HuH-7 (cell line): ENCODE results near the gene CXADR.
"Not testable (repeated sequence)": the region's sequence is repeated elsewhere in the genome, so short reads cannot be mapped to it uniquely, and the experiment has no call there.

ENCODE experiments used
- DNase-seq: peaks from one replicate; pipeline ENCODE4 v3.0.0; 2011; ENCODE audit warnings: low spot score

The CXADR gene

GRCh38 chr21:17512253-17513213, at the start of gene CXADR:
TSS of gene CXADR (plus strand) at chr21:17513043. CDS start at chr21:17513130, 87 bp downstream.
- peak; percentile 84 for DNase-seq

- no peak for DNase-seq
Measured at GRCh38 chr21:17466166-17466565, 46.7 kb upstream of the CXADR start.

- no peak for DNase-seq
Measured at GRCh38 chr21:17467392-17467791, 45.5 kb upstream of the CXADR start.

DNA sequence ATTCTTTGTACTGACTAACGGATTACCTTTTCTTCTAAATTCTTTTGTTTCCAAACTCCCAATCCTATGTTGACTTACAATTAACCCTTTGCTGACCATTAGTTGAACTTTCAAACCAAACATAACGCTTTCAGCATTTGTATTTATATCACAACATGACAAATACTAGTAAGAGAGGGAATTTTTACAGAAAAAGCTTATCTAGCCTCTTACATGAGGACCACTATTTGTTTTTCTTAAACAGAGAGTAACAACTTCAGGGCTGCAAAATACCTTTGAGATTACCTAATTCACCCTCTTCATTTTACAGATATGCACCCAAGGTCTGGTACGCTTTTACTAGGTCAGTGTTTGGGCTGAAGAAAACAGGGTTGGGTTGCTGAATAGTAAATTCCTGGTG, 45.0 kb upstream of the CXADR start:
- DNase-seq: no peak

DNA sequence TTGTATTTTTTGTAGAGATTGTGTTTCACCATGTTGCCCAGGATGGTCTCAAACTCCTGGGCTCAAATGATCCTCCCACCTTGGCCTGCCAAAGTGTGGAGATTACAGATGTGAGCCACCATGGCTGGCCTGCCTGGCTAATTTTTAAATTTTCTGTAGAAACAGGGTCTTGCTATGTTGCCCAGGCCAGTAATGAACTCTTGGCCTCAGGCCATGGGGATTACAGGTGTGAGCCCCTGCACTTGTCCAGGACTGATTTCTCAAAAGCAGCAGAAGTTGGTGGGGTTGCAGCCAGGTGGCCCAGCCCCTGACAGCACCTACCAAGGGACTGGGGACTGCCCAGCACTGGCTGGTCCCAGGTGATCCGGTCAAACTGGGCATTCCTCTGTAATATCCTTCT, 44.1 kb upstream of the CXADR start:
- no peak for DNase-seq

DNA sequence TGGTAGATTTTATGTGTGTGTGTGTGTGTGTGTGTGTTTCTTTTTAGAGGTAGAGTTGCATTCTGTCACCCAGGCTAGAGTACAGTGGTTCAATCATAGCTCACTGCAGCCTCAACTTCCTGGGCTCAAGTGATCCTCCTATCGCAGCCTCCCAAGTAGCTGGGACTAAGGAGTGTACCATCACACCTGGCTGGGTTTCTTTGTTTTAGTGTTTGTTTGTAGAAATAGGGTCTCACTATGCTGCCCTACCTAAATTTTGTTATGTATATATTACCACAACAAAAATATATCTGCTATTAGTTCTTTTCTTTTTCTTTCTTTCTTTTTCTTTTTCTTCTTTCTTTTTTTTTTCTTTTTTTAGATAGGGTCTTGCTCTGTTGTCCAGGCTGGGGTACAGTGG, 43.1 kb upstream of the CXADR start:
- DNase-seq: no peak

DNA sequence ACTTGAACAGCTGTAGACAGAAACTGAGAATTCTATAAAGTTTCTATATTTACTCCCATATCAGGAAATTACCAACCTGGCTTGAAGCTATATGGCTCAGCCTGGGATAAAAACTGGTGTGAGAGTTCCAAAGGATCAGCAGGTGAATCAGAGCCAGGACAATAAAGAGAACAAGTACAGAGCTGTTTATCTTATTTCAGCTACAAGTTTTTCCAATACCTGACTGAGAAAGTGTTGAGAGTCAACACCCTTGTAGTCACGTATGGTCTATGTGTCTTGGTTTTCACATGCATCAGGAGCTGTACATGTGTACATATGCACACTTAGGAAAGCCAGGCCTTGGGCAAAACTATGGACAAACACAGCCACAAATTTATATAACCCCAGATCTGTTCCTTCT, 40.7 kb upstream of the CXADR start:
- no peak for DNase-seq

GRCh38 chr21:17472592-17473271, 40.1 kb upstream of the CXADR start:
- peak; percentile 33 for DNase-seq

DNA sequence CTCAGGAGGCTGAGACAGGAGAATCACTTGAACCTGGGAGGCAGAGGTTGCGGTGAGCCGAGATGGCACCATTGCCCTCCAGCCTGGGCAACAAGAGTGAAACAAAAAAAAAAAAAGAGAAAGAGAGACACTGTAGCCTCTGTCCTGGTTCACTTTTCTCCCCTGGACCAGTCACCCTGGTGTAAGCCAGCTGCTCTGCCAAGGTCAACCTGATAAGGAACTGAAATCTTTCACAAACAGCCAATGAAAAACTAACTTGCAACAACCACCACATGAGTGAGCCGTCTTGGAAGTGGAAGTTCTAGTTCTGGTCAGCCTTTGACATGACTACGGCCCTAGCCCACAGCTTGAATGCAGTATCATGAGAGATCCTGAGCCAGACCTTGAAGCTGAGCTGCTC, 36.8 kb upstream of the CXADR start:
- no peak for DNase-seq

DNA sequence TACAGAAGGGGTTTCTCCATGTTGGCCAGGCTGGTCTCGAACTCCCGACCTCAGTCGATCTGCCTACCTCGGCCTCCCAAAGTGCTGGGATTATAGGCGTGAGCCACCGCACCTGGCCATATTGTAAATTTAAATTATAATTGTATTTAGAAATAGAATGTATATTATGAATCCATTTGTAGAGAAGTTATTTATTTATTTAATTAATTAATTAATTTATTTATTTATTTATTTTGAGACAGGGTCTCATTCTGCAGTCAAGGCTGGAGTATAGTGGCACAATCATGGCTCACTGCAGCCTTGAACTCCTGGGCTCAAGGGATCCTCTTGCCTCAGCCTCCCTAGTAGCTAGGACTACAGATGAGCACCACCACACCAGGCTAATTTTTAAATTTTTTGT, 34.7 kb upstream of the CXADR start:
- not testable (repeated sequence) for DNase-seq

GRCh38 chr21:17479606-17480005, 33.2 kb upstream of the CXADR start:
- DNase-seq: no peak

GRCh38 chr21:17482928-17483327, 29.9 kb upstream of the CXADR start:
- no peak for DNase-seq

DNA sequence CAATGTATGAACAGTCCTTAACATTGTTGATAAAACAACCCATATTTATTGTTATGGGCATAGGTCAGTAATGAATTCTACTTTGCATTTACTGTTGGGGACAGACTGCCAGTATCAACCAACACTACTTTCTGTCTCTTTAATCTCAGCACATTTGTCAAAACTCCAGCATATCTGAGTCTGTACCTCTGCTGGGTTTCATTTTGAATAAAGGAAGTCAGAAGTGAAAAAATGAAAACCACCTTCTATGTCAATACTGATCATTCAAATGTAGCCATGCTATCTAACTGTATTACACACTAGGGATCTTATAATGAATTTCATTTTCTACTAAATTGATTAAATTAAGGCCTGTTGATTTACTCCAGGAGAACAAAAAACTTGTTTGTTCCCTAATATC, 24.2 kb upstream of the CXADR start:
- DNase-seq: no peak

DNA sequence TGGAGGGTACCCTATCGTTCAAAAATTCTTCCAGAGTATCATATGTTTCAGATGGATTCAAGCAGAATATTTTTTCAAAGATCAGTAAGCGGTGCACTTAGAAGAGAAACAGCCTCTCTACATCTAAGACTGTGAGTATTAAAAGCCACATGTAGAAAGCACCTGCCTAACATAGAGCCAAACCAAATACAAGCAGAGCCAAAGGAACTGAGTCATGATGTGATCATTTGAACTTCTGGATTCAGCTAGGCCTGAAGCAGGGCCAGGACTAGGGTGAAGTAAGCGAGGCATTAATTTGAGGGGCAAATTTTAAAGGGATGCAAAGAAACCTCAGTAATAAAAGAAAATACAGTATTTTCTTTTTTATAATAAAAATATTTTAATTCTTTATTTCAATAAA, 23.3 kb upstream of the CXADR start:
- DNase-seq: not testable (repeated sequence)

DNA sequence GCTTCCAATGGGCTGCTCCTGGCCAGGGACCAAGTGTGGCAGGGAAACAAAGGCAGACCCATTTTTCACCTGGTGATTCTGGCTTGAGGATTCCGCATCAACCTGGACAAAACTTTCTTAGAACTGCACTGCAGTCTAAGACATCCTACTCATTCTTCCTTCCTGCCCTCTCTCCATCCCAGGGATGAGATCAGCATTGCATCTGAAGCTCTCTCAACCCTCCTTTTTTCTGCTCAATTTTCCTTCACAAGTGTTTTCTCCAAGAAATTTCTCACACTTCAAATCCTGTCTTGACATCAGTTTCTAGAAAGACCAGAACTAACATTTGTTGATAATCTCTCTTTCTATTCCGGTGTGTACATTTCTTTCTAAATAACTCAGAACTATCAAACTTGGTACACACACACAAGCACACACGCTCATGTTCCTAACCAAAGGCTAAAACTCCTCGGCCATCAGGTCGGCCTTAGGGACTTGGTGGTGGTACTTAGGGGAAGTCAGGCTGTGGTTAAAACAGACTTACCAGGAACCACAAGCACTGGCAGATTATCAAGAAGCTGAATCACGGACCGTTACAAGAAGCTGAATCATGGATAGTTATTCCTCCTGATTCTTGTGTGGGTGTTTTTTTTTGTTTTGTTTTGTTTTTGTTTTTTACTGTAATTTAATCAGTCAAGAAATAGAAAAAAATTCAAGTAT, 21.0 kb upstream of the CXADR start:
- no peak for DNase-seq

GRCh38 chr21:17492415-17493168, 20.3 kb upstream of the CXADR start:
- DNase-seq: no peak

DNA sequence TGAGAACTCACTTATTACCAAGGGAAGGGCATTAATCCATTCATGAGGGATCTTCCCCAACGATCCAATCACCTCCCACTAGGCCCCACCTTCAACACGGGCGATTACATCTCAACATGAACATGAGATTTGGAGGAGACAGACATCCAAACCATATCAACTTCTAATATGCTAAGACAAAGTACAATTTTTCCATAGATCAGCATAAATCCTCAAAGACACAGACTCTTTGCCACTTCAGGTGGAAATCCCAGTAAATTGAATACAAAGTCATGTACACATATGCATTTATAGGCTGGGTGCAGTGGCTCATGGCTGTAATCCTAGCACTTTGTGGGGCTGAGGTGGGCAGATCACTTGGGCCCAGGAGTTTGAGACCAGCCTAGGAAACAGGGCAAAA, 18.8 kb upstream of the CXADR start:
- no peak for DNase-seq

DNA sequence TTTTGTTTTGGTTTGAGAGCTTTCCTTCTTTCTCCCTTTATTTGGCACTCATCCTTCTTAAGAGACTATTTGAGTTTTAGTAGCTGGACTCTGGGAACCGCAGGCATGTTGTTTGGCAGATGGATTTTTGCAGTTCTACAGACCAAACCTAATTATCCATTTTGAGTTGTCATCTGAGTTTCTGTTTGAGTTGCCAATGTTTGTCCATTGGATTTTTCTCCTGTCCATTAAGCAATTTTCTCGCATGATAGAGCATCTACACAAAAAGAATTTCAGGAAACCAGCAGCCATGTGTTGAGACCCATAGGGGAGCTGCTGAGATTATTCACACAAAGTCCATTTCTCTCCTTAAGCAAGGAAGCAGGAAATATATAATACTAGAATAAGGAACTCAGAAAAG, 17.2 kb upstream of the CXADR start:
- no peak for DNase-seq

DNA sequence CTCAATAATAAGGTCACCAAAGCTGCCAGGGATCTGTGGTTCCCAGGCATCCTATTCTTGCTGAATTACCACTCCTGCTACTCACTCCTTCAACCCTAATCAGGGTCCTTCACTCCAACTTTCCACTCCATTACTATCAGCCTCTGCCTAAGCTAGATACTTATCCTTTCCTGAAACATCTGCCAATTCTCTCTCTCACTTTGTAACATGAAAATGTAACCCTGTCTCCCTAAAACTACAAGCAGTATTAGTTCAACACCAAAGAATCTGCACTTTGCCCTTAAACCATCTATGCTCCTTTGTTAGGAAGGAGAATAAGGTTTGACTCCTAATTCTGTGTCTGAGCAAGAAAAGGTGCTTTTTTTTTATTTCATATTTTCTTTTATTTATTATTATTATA, 15.5 kb upstream of the CXADR start:
- no peak for DNase-seq

- no peak for DNase-seq
Measured at GRCh38 chr21:17498586-17498985, 14.3 kb upstream of the CXADR start.

DNA sequence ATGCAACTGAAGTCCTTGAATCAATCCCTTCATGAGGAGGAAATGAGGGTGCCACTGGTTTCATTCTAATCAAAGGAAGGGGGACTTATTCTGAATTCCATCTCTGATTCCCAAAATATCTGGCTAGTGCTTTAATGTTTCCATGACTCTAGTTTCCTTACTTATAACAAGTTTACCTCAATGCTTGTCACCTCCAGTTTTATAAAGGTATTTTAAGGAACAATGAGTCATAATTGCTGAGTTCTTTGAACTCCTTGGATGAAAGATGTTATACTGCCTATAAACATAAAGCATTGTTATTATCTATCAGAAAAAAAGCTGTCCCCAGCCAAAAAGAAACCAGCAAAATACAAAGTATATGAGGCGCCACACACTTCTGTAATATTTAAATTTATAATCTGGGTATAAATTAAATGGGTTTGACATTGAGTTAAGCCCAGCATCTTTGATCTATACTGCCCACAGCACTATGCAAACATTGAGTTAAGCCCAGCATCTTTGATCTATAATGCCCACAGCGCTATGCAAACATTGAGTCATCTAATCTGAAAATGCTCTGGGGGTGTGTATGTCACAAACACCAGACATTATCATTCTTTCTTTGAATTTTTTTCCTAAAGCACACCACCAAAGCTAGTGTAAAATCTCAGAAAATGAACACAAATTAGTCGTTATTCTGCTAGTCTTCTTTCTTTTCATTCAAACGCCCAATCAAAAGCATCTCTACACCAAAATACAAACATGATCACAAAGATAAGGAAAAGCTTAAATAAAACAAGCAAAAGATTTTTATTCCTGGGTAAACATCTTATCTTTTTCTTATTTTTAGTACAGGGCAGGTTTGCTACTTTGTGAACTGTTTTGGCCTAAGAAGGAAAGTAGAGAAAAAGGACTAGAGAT, 11.5 kb upstream of the CXADR start:
- no peak for DNase-seq
